AG04449 (cell line): ENCODE results near the gene FAM3A.

Experiments used
- CTCF ChIA-PET: fragments of 350-600 bp; formaldehyde crosslinking; extraction: SDS; loops from one replicate; lab custom pipeline; 2021; ENCODE audit warnings: antibody characterized with exemption; lab: Yijun Ruan, JAX
- POLR2A ChIA-PET: fragments of 400-600, 350-600 bp; formaldehyde crosslinking; extraction: SDS; loops from one replicate; lab custom pipeline; 2020; ENCODE audit warnings: antibody characterized with exemption, inconsistent platforms; lab: Yijun Ruan, JAX
- DNase-seq: peaks from one replicate; pipeline ENCODE4 v3.0.0-alpha.2; 2010; ENCODE audit warnings: low read depth, low spot score
- H3K4me3 ChIP-seq: 2 replicates; pipeline ENCODE4 v1.5.1; 2011; ENCODE audit warnings: low read depth, mild to moderate bottlenecking, control low read depth, low read length
- TF ChIP-seq, protein P1 (sequence below): IDR thresholded peaks from one replicate; pipeline ENCODE4 v1.5.1; 2011; ENCODE audit warnings: mild to moderate bottlenecking, moderate library complexity, low read length, control low read depth, inconsistent platforms; ENCODE audit not compliant: insufficient read depth; ENCODE audit errors: missing control alignments

FAM3A gene

DNA sequence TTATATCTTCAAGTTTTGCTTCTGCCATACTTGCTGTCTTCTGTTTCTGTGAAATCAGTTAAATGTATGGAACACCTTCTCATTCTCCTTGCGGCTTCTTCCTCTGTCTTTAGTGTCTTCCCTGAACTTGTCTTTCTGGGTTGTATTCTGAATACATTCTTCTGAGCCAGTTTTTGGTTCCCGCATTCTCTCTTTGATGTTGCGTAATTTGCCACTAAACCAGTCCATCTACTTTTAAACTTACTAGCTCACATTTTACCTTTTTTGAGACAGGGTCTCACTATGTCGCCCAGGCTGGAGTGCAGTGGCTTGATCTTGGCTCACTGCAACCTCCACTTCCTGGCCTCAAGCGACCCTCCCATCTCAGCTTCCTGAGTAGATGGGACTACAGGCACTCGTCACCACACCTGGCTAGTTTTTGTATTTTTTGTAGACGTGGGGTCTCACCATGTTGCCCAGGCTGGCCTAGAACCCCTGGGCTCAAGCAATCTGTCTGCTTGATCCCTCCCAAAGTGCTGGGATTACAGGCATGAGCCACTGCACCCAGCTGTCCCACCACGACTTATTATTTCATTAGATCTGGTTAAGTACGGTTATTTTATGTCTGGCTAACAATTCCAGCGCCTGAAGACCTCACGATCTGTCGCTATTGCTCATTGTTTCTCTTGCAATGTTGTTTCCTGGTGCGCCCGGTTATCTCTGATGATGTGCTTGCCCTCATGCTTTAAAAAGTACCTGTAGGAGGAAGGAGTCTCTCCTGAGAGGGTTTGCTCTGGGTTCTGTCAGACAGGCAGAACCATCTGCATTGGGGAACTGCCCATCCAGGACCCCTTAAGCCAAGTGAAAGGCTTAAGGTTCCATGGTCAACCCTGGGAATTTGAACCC lies 9.8 kb upstream of the FAM3A start:
- H3K4me3 ChIP-seq = no peak overlapping the region
- TF ChIP-seq, protein P1, sequence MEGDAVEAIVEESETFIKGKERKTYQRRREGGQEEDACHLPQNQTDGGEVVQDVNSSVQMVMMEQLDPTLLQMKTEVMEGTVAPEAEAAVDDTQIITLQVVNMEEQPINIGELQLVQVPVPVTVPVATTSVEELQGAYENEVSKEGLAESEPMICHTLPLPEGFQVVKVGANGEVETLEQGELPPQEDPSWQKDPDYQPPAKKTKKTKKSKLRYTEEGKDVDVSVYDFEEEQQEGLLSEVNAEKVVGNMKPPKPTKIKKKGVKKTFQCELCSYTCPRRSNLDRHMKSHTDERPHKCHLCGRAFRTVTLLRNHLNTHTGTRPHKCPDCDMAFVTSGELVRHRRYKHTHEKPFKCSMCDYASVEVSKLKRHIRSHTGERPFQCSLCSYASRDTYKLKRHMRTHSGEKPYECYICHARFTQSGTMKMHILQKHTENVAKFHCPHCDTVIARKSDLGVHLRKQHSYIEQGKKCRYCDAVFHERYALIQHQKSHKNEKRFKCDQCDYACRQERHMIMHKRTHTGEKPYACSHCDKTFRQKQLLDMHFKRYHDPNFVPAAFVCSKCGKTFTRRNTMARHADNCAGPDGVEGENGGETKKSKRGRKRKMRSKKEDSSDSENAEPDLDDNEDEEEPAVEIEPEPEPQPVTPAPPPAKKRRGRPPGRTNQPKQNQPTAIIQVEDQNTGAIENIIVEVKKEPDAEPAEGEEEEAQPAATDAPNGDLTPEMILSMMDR = no peak
- no peak for DNase-seq
- ChIA-PET POLR2A (interaction anchor here (0.7 kb wide), 1 partner anchor 9 kb away, joined by 5 read pairs; the partner anchor contains the start of gene FAM3A), CTCF (interaction anchor here (0.8 to 1.8 kb wide), 6 partner anchors 8 to 43 kb away, joined by 3 to 11 read pairs (median 4); no protein-coding TSS in a partner anchor)

DNA sequence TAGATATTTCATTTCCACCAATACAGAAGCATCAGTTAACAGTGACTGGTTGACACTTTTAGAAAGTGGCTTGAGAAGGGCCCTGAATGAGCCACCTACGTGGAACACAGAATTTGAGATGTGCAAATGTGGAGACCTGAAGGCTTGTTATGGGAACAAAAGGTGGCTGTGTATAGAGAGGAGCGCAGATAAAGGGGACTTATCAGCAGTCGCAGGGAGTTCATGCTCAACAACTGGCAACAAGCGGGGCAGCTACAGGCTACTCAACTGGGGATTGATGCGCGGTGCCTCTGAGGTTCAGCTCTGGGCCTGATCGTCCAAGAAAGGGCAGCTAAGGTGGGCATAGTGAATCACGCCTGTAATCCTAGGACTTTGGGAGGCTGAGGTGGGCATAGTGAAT lies 3.4 kb upstream of the FAM3A start:
- ChIA-PET POLR2A (interaction anchor here (0.6 kb wide), 1 partner anchor 41 kb away, joined by 3 read pairs; no protein-coding TSS in a partner anchor), CTCF (no interaction called here)
- TF ChIP-seq, protein P1 = no peak
- no peak for DNase-seq
- no peak overlapping the region for H3K4me3 ChIP-seq

DNA sequence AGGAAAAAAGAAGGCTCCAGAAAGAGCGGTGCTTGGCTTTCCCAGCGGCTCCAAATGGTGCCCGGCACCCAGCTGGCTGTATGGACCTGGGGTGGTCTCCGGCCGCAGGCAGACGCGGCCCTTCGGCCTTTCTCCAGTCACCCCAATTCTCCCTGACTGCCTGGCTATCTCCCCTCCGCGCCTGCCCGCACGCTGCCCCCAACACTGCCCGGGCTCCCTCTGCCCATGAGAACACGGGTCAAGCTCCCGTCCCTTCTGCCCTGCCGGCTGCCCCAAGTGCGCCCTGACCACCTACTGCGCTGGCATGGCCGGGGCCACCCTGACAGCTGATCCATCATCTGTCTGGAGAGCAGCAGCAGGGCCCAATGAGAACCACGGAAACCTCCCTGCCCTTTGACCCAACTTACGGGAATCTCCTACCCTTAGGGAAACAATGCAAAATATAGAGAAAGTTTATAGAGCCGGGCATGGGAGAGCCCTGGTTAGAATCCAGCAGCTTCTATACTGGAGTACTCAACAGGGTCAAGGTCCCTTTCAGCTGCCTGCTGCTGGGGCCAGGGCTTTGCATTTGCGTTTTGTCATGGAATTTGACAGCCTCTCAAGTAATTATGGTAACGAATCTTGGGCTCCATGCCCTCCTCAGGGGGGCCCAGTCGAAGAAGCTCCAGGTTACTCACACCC lies 1.2 kb upstream of the FAM3A start:
- DNase-seq = no peak
- ChIA-PET CTCF (interaction anchor here (1.4 to 2.9 kb wide), 3 partner anchors 9 to 14 kb away, joined by 4 to 20 read pairs (median 5); no protein-coding TSS in a partner anchor), POLR2A (interaction anchor here (1.4 to 2.1 kb wide), 2 partner anchors 8 to 27 kb away, joined by 5 to 7 read pairs; partner anchors contain the start of gene SLC10A3)
- H3K4me3 ChIP-seq = no peak overlapping the region
- TF ChIP-seq, protein P1 = no peak

DNA sequence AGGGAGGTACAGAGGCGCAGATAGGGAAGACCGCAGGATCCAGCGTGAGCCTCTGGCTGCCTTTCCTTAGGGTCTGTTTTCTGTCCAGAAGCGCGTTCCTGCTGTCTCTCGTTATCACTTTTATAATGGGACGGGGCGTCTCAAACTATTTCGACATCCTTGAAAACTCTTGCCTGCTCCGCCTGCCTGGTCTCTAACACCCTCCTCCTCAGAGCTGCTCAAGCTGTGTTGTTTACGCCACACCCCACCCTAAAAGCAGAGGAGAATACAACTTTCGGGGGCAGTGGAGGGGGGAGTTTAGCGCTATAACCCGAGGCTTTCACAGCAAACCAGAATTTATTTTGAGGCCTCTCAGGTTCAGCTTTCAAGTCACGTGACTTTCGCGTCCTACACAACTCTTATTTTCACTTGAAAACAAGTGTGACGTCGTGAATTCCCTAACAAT lies 646 bp upstream of the FAM3A start:
- no peak for DNase-seq
- TF ChIP-seq, protein P1 = no peak
- ChIA-PET CTCF (interaction anchor here (1.4 to 2.9 kb wide), 3 partner anchors 9 to 15 kb away, joined by 4 to 20 read pairs (median 5); no protein-coding TSS in a partner anchor), POLR2A (interaction anchor here (0.6 to 2.1 kb wide), 4 partner anchors 8 to 777 kb away, joined by 3 to 7 read pairs (median 4); partner anchors contain the start of gene SLC10A3)
- H3K4me3 ChIP-seq = peak overlapping the region; percentile 57

DNA sequence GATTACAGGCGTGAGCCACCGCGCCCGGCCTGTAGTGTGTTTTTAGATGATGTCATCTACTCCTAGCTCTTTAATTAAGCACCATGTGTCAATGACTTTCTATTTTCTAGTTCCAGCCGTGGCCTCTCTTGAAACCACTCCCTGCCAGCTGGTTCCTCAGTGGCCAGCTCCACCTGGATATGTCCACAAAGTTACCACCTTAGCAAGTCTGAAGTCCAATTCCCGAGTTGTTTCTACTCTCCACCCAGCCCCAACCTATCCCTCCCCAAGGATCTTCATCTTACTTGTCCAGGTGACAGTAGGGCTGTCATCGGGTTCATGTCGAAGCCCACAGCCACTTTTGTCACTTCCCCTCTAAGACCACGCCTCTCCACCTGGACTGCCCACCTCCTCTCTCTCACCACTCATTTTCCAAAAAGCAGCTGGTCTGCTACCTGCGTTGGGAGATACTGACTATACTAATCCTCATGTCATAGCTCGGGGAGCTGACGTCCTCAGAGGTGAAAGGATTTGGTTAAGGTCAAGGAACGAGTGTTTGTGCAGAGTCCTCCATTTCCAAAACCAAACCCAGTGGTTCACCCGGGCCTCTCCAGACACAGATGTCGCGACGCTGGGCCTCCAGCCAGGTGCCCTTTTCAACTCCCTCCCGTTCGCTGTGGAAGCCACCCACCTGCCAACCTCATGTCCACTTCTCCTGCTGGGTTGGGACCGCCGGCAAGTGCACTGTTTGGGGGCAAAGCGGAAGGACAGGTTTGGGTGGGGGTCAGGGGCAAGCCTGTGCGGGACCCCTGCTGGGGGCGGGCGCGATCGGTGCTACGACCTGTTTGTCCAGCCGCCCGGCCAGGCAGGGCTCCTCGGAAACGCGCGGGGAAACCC lies 704 bp downstream of the FAM3A start:
- POLR2A ChIA-PET = interaction anchor here (1.0 to 2.1 kb wide), 4 partner anchors 12 to 116 kb away, joined by 3 to 7 read pairs (median 4); partner anchors contain the start of gene SLC10A3
- TF ChIP-seq, protein P1 = no peak
- CTCF ChIA-PET = interaction anchor here (1.7 kb wide), 1 partner anchor 12 kb away, joined by 9 read pairs; no protein-coding TSS in a partner anchor
- no peak for DNase-seq
- H3K4me3 ChIP-seq = peak overlapping the region; percentile 66
